DOHH2 (cell line): ENCODE data around the gene UVRAG.

ENCODE experiments used
- EZH2phosphoT487 ChIP-seq: fragments of 200-600 bp; sonication (generic); IDR thresholded peaks from 2 replicates; pipeline ENCODE4 v1.6.1; 2017; ENCODE audit warnings: borderline replicate concordance, mild to moderate bottlenecking, antibody characterized with exemption, low read length, moderate library complexity, mixed read lengths
- TF ChIP-seq, protein P1 (sequence below): fragments of 200-600 bp; sonication (generic); IDR thresholded peaks from one replicate; pipeline ENCODE4 v1.5.1; 2014; ENCODE audit warnings: antibody characterized with exemption, mild to moderate bottlenecking, low read depth, low read length; ENCODE audit not compliant: poor library complexity, severe bottlenecking

DNA sequence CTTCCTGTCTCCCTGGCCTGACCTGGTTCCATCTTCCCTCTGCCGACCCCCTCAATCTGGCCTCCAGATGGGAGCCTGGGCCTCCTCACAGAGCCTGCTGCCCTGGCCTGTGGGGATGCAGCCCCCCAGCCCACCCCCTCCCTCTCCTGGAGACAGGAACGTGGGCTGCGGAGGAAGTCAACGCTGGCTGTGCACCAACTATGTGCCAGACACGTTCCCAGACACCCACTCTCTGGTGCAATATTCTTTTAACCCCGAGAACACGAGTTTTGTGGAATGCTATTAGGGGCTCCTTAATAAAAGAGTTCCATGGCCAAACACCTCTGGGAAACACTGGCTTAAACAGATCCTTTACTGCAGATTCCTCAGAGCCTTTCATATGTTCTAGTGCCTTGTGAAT is 375.4 kb downstream of the UVRAG start:
- TF ChIP-seq, protein P1, sequence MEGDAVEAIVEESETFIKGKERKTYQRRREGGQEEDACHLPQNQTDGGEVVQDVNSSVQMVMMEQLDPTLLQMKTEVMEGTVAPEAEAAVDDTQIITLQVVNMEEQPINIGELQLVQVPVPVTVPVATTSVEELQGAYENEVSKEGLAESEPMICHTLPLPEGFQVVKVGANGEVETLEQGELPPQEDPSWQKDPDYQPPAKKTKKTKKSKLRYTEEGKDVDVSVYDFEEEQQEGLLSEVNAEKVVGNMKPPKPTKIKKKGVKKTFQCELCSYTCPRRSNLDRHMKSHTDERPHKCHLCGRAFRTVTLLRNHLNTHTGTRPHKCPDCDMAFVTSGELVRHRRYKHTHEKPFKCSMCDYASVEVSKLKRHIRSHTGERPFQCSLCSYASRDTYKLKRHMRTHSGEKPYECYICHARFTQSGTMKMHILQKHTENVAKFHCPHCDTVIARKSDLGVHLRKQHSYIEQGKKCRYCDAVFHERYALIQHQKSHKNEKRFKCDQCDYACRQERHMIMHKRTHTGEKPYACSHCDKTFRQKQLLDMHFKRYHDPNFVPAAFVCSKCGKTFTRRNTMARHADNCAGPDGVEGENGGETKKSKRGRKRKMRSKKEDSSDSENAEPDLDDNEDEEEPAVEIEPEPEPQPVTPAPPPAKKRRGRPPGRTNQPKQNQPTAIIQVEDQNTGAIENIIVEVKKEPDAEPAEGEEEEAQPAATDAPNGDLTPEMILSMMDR = no peak
- TF ChIP-seq EZH2phosphoT487 = no peak
